K562 (cell line): ENCODE measurements around the gene STUB1. TPM values are rescaled to one million over a fixed set of nuclear protein-coding genes. Genes with fewer than 3 reads are reported as not detected.

Source experiments
- BRD9 ChIP-seq: fragments of 450-650 bp; IDR thresholded peaks from 2 replicates; pipeline ENCODE4 v1.6.1; 2018; ENCODE audit warnings: low read depth; ENCODE audit not compliant: partially characterized antibody
- BRF2 ChIP-seq: IDR thresholded peaks from 3 replicates; pipeline ENCODE4 v1.6.1; 2011; ENCODE audit warnings: borderline replicate concordance, mild to moderate bottlenecking; ENCODE audit not compliant: insufficient read length, insufficient read depth
- DIDO1 ChIP-seq: fragments of 450-650 bp; IDR thresholded peaks from 2 replicates; pipeline ENCODE4 v1.6.1; 2016; ENCODE audit warnings: low read depth, missing biosample characterization, missing genetic modification characterization
- GTF3C2 ChIP-seq: IDR thresholded peaks from 3 replicates; pipeline ENCODE4 v1.6.1; 2011; ENCODE audit warnings: borderline replicate concordance, mild to moderate bottlenecking, moderate library complexity; ENCODE audit not compliant: insufficient read length; ENCODE audit errors: extremely low read depth
- KDM1A ChIP-seq, 2 experiments: fragments of 450-650 bp; IDR thresholded peaks; 2 replicates each; pipeline ENCODE4 v1.6.1; 2016; ENCODE audit warnings: mild to moderate bottlenecking in 2 of 2
- KLF16 ChIP-seq: IDR thresholded peaks from 2 replicates; pipeline ENCODE4 v1.6.1; 2016; ENCODE audit warnings: antibody characterized with exemption
- MBD1 ChIP-seq: fragments of 250-450 bp; sonication (Bioruptor Pico); IDR thresholded peaks from 2 replicates; pipeline ENCODE4 v1.8.0; 2022; ENCODE audit warnings: inconsistent platforms
- MIER1 ChIP-seq: fragments of 450-650 bp; IDR thresholded peaks from 2 replicates; pipeline ENCODE4 v1.6.1; 2016; ENCODE audit warnings: antibody characterized with exemption, mild to moderate bottlenecking, low read depth
- NCOA2 ChIP-seq, 2 experiments: fragments of 450-650 bp; IDR thresholded peaks; 2 replicates each; pipeline ENCODE4 v1.6.1; 2018; ENCODE audit warnings: mild to moderate bottlenecking in 2 of 2, moderate library complexity in 1 of 2; ENCODE audit not compliant: partially characterized antibody in 2 of 2
- POLR2B ChIP-seq: fragments of 450-650 bp; IDR thresholded peaks from 2 replicates; pipeline ENCODE4 v1.6.1; 2018; ENCODE audit warnings: low read depth; ENCODE audit not compliant: partially characterized antibody
- POLR3A ChIP-seq: IDR thresholded peaks from 2 replicates; pipeline ENCODE4 v1.6.1; 2011; ENCODE audit warnings: borderline replicate concordance, mild to moderate bottlenecking, moderate library complexity; ENCODE audit not compliant: insufficient read length, insufficient read depth; ENCODE audit errors: extremely low read depth
- RCOR1 ChIP-seq, 2 experiments: IDR thresholded peaks; 2 replicates each; pipeline ENCODE4 v1.6.1; 2012; ENCODE audit warnings: low read depth in 2 of 2, low read length in 2 of 2, borderline replicate concordance in 1 of 2, improper control_type of control experiment in 1 of 2
- TEAD4 ChIP-seq, 2 experiments: sonication (generic) in 1 of 2; formaldehyde crosslinking in 1 of 2; IDR thresholded peaks; 2 replicates each; pipeline versions ENCODE4 v1.6.1 to v1.8.0; 2012 to 2022; ENCODE audit warnings: borderline replicate concordance in 1 of 2, inconsistent platforms in 1 of 2, low read length in 1 of 2, mild to moderate bottlenecking in 1 of 2, missing genetic modification reagents in 1 of 2
- THAP12 ChIP-seq: fragments of 250-450 bp; sonication (Bioruptor Pico); IDR thresholded peaks from 2 replicates; pipeline ENCODE4 v1.9.0; 2021; ENCODE audit warnings: mild to moderate bottlenecking, inconsistent platforms
- XRCC5 ChIP-seq: fragments of 200-400 bp; formaldehyde crosslinking; IDR thresholded peaks from 2 replicates; pipeline ENCODE4 v1.6.1; 2017; ENCODE audit warnings: low read depth, mild to moderate bottlenecking, low read length
- ZFX ChIP-seq: sonication (generic); formaldehyde crosslinking; IDR thresholded peaks from 2 replicates; pipeline ENCODE4 v1.8.0; 2022; ENCODE audit warnings: mild to moderate bottlenecking, missing genetic modification reagents, moderate library complexity
- ZNF282 ChIP-seq: sonication (generic); formaldehyde crosslinking; IDR thresholded peaks from 2 replicates; pipeline ENCODE4 v1.8.1; 2023; ENCODE audit warnings: missing genetic modification reagents
- ZNF3 ChIP-seq: fragments of 250-450 bp; sonication (Bioruptor Pico); IDR thresholded peaks from 2 replicates; pipeline ENCODE4 v1.5.0; 2021; ENCODE audit warnings: mild to moderate bottlenecking, moderate library complexity
- polyA plus RNA-seq, 8 experiments: library from polyadenylated mRNA; depleted of rRNA in 4 of 8; stranded (reverse) in 5 of 8; unstranded in 3 of 8; fragments of >200 nt; fragmentation: Nextera tagmentation in 2 of 8; fragmentation: Illumina TruSeq in 1 of 8; extraction: Ambion mirVana in 2 of 8; extraction: Trizol in 1 of 8; gene quantifications; 2 replicates each; pipeline versions ENCODE4 v1.2.1 to v1.2.3, GENCODE V29; 2011 to 2014; ENCODE audit warnings: inconsistent platforms in 1 of 8, missing spikeins in 1 of 8
- total RNA-seq, 7 experiments: library from RNA; depleted of rRNA in 6 of 7; stranded (reverse); fragments of >200 nt in 6 of 7; fragmentation: Illumina TruSeq in 2 of 7; extraction: Trizol in 2 of 7; gene quantifications; 2 replicates each; pipeline versions ENCODE4 v1.2.1 to v1.2.3, GENCODE V29; 2011 to 2021; ENCODE audit warnings: low replicate concordance in 1 of 7

Gene STUB1
- total and polyA plus RNA-seq, 9 of the 15 experiments (the other 6 are each of a cell fraction or from before 2014, with no cell fraction given) = 10.6 to 251 (median 152) TPM

- TF ChIP-seq GTF3C2 (no peak), XRCC5 (no peak), KLF16 (no peak), DIDO1 (tag) (no peak), NCOA2 (IDR thresholded peaks at IDR 0.05; ENCODE audit: partially characterized antibody in 2 of 2) (no peak), MBD1 (CRISPR knock-in tag) (no peak), BRD9 (no peak), ZNF3 (CRISPR knock-in tag) (no peak), POLR2B (peak; percentile 65), RCOR1 (IDR thresholded peaks at IDR 0.05; ENCODE audit: borderline replicate concordance in 1 of 2, low read depth in 2 of 2, low read length in 2 of 2) (no peak), ZFX (CRISPR knock-in tag) (no peak), ZNF282 (CRISPR knock-in tag) (no peak), POLR3A (no peak), KDM1A (IDR thresholded peaks at IDR 0.05) (no peak), BRF2 (no peak), TEAD4 (IDR thresholded peaks at IDR 0.05; ENCODE audit: low read length) (no peak), TEAD4 (CRISPR knock-in tag; IDR thresholded peaks at IDR 0.05; ENCODE audit: borderline replicate concordance) (no peak), THAP12 (CRISPR knock-in tag) (0 out of 2 replicates have a peak, but pooled peaks have one; percentile 9), MIER1 (no peak)
These were observed 1.1 kb upstream of the STUB1 start (continued) for GRCh38 chr16:678858-679813.
